Testis (tissue), 3 donors: ENCODE measurements around the gene VPS26C. TPM values are rescaled to one million over a fixed set of nuclear protein-coding genes. Genes with fewer than 3 reads are reported as not detected.

Source experiments
- DNase-seq: peaks from one replicate; pipeline ENCODE4 v3.0.0-alpha.2; 2019
- H3K27ac ChIP-seq, 2 donors: fragments of 200-600 bp; sonication (generic); one replicate each; pipeline ENCODE4 v1.5.1; 2019
- H3K27me3 ChIP-seq: fragments of 200-600 bp; sonication (generic); one replicate; pipeline ENCODE4 v1.5.1; 2019
- H3K36me3 ChIP-seq: fragments of 200-600 bp; sonication (generic); one replicate; pipeline ENCODE4 v1.5.1; 2017; ENCODE audit warnings: low read depth; ENCODE audit errors: missing control alignments
- H3K4me1 ChIP-seq: fragments of 200-600 bp; sonication (generic); one replicate; pipeline ENCODE4 v1.5.1; 2019
- H3K4me3 ChIP-seq, 2 donors: fragments of 200-600 bp; sonication (generic); one replicate each; pipeline ENCODE4 v1.5.1; 2017 to 2019
- H3K9me3 ChIP-seq: fragments of 200-600 bp; sonication (generic); one replicate; pipeline ENCODE4 v1.5.1; 2017
- CTCF ChIP-seq, 3 experiments: fragments of 450-650 bp in 2 of 3; fragments of 200-600 bp in 1 of 3; sonication (generic) in 1 of 3; IDR thresholded peaks; one replicate each; pipeline ENCODE4 v1.5.1; 2016 to 2019; ENCODE audit warnings: antibody characterized with exemption in 3 of 3, mild to moderate bottlenecking in 2 of 3, moderate library complexity in 1 of 3
- POLR2A ChIP-seq: fragments of 450-650 bp; IDR thresholded peaks from one replicate; pipeline ENCODE4 v1.6.1; 2017; ENCODE audit warnings: antibody characterized with exemption, mild to moderate bottlenecking, moderate library complexity
- WGBS, 2 donors: methylation state at CpG; one replicate each; pipeline ENCODE4 v1.1.5; 2018; 5-methylcytosine and 5-hydroxymethylcytosine counted together
- intact Hi-C: fragments of 100-400 bp; cut with DNase I; formaldehyde crosslinking; loops from one replicate; pipeline ENCODE4 v1.15.1; 2023; ENCODE audit warnings: low total_unique reads
- polyA plus RNA-seq: library from polyadenylated mRNA; stranded (reverse); fragments of 350-450 nt; fragmentation: Illumina TruSeq; extraction: RNeasy Lipid Tissue Mini Kit (QIAGEN cat#74804); gene quantifications from one replicate; pipeline ENCODE4 v1.2.3, GENCODE V29; 2014; ENCODE audit warnings: low read depth, low replicate concordance; ENCODE audit not compliant: insufficient read depth
- total RNA-seq, 2 donors: library from RNA; depleted of rRNA; stranded (reverse); fragments of >200 nt; gene quantifications; one replicate each; pipeline ENCODE4 v1.2.3, GENCODE V29; 2016

VPS26C gene
- total and polyA plus RNA-seq, 3 donors from 2014 or later = 25.3 to 48.1 (median 46.5) TPM

- DNase-seq = no peak
Measured at GRCh38 chr21:37186983-37187382, 80.2 kb downstream of the VPS26C start.

GRCh38 chr21:37184784-37185593, 82.1 kb downstream of the VPS26C start:
- WGBS, 2 donors = 92% methylated on average over 9 of the region's 9 CpGs
- no peaks in the 10 kb centered on the region for H3K36me3 ChIP-seq

More at GRCh38 chr21:37186983-37187382, 80.2 kb downstream of the VPS26C start:
- Histone ChIP-seq H3K27me3 (no peaks in the 10 kb centered on the region), H3K4me3 (no peak overlapping the region), H3K27ac (no peak overlapping the region), H3K4me1 (no peaks in the 10 kb centered on the region), H3K9me3 (no peaks in the 10 kb centered on the region), H3K36me3 (no peaks in the 10 kb centered on the region)
- no peak for TF ChIP-seq POLR2A
- TF ChIP-seq CTCF (IDR thresholded peaks at IDR 0.05) = no peak
- intact Hi-C loops = no loop called here
- WGBS, 2 donors = 80 to 89% methylated on average over 2 of the region's 2 CpGs

GRCh38 chr21:37183749-37184148, 83.4 kb downstream of the VPS26C start:
- no peaks in the 10 kb centered on the region for H3K27me3 ChIP-seq
- H3K27ac ChIP-seq = no peak overlapping the region
- intact Hi-C loops = no loop called here
- H3K4me1 ChIP-seq = no peaks in the 10 kb centered on the region
- TF ChIP-seq POLR2A (no peak), CTCF (IDR thresholded peaks at IDR 0.05) (no peak)
- no peaks in the 10 kb centered on the region for H3K36me3 ChIP-seq
- DNase-seq = no peak
- H3K9me3 ChIP-seq = no peaks in the 10 kb centered on the region
- H3K4me3 ChIP-seq = no peak overlapping the region
- WGBS, 2 donors = 93 to 94% methylated on average over 3 of the region's 3 CpGs

More at GRCh38 chr21:37184784-37185593, 82.1 kb downstream of the VPS26C start:
- DNase-seq = no peak
- H3K27me3 ChIP-seq = no peaks in the 10 kb centered on the region
- no peak overlapping the region for H3K4me3 ChIP-seq
- H3K4me1 ChIP-seq = no peaks in the 10 kb centered on the region
- H3K9me3 ChIP-seq = no peaks in the 10 kb centered on the region
- intact Hi-C loops = no loop called here
- H3K27ac ChIP-seq = no peak overlapping the region
- TF ChIP-seq CTCF (IDR thresholded peaks at IDR 0.05) (no peak), POLR2A (no peak)

GRCh38 chr21:37182222-37182621, 84.9 kb downstream of the VPS26C start:
- 72 to 87% methylated on average over 6 of the region's 6 CpGs for WGBS, 2 donors
- no peaks in the 10 kb centered on the region for H3K4me1 ChIP-seq
- no peak for DNase-seq
- H3K9me3 ChIP-seq = no peaks in the 10 kb centered on the region
- no peak for TF ChIP-seq POLR2A
- TF ChIP-seq CTCF (IDR thresholded peaks at IDR 0.05) = no peak
- H3K27me3 ChIP-seq = no peaks in the 10 kb centered on the region
- H3K36me3 ChIP-seq = no peaks in the 10 kb centered on the region
- no peak overlapping the region for H3K27ac ChIP-seq
- intact Hi-C loops = no loop called here
- no peak overlapping the region for H3K4me3 ChIP-seq

GRCh38 chr21:37181059-37181458, 86.1 kb downstream of the VPS26C start:
- Histone ChIP-seq H3K4me3 (no peak overlapping the region), H3K27me3 (no peaks in the 10 kb centered on the region), H3K27ac (no peak overlapping the region), H3K36me3 (no peaks in the 10 kb centered on the region), H3K9me3 (no peaks in the 10 kb centered on the region), H3K4me1 (no peaks in the 10 kb centered on the region)
- 95 to 96% methylated on average over 3 of the region's 3 CpGs for WGBS, 2 donors
- TF ChIP-seq POLR2A (no peak), CTCF (IDR thresholded peaks at IDR 0.05) (no peak)
- DNase-seq = no peak
- intact Hi-C loops = no loop called here
